GM19397 (cell line): ENCODE results near the gene METTL14.
"Not testable (repeated sequence)": the region's sequence is repeated elsewhere in the genome, so short reads cannot be mapped to it uniquely, and the experiment has no call there.

Source experiments
- ATAC-seq: cut with Tn5 transposase; IDR thresholded peaks from one replicate; pipeline ENCODE4 v1.9.1; 2021; ENCODE audit warnings: mild to moderate bottlenecking, moderate library complexity; ENCODE audit not compliant: unreplicated experiment

METTL14 gene

DNA sequence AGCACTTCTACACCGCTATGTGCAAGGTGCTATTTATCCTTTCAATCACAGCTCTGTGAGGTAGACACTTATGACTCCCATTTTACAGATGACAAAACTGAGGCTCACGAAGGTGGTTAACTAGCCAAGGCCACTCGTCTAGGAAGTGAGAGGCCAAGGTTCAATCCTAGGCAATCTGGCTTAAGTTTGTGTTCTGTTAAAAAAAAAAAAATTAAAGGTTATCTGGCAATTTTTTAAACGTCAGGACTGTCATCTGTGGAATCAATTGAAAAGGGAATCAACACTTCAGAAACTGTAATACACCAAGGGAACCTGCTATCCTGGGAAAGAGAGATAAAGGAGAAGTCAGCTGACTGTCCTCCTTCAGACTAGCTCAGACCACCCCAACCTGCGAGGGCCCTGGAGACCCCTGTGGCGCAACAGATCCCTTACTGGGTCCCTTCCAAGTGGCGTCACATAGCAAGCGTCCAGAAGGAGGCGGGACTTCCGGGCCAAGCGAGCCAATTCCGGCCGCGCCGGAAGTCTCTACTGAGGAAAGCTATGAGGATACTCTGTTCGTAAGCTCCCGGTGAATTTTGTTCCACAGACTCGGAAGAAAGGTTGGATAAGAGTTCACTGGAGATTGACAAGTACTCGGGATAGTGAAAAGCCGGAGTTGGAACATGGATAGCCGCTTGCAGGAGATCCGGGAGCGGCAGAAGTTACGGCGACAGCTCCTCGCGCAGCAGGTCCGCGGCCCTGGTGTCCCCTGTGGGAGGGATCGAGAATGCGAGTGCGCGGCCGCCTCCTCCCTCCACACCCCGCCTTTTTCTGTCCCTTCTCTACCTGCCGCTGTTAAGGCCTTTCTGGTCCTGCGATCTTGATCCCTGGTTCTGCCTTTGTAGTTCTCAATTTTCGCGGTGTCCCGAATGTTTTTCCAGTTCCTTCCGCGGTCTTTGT, at the start of gene METTL14:
TSS of gene METTL14 (plus strand) at position 520 of the 939 bp plus-strand sequence. CDS start at position 663, 143 bp downstream.
- peak; percentile 100 for ATAC-seq

DNA sequence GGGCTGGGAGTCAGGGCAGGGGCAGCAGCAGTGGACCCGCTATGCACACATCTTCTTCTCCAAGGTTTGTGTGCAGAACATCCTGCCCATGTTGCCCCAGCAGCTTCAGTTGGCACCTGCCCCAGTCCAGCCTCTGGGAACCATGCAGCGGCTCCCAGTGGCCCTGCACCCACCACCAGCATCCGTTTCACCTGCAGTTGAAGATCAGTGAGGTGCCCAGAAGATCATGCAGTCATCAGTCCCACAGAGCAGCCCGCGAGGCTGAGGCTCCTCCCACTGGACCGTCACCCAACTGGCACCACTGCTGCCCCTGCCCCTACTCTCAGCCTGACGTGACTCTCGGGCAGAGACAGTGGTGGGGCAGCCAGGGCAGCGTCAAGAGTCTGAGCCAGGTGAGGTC, 49.1 kb upstream of the METTL14 start:
- ATAC-seq, result not testable (repeated sequence)

DNA sequence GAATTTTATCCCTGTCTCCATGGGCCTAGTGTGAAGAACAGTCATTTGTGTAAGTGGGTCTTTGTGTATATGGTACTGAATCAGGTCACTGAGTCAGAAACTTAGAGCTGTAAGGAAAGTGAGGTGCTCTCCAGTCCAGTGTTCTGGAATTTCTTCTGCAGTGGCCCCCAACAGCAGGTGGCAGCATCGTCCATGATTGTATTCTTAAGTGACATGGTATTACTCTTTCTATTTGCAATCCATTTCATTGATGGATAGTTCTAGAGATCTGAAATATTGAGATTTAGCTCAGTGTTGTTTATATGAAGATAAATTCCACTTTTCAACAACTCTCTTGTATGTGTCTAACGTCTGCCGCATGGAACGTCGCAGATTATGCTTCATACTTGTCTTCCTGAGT, 20.5 kb upstream of the METTL14 start:
- not testable (repeated sequence) for ATAC-seq

DNA sequence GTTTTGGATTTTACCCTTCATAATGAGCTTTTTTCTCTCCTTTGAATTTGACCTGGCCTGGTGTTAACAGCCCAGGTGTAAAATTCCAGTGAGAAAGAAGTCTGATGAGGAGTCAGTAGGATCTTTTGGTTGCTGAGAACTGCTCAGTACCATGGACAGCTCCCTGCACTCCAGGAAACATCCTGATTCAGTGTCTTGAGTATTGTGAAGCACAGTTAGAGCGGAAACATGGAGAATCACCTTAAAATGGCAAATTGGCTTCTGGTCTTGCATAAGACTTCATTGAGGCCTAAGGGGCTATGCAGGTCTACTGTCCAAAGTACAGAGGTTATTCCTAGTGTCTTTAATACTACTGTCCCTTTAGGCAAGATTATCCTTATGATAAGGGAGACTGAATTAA, 16.0 kb upstream of the METTL14 start:
- ATAC-seq, result not testable (repeated sequence)

DNA sequence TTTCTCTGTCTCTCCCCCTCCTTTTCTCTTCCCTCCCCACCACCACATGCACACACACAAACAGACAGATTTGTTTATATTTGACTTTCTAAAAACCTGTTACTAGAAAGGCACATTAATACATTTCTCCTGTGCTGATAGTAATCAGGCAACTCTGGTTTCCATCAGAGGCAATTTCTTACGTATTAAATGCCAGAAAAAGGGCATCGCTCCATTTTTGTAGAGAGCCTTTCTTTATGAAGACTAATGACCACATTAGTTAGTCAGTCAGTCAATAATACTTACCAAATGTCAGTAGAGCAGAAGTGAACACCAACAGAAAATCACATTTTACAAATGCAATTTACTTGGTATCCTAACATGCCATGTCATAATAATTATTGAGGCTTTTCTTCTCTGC, 14.2 kb upstream of the METTL14 start:
- not testable (repeated sequence) for ATAC-seq

DNA sequence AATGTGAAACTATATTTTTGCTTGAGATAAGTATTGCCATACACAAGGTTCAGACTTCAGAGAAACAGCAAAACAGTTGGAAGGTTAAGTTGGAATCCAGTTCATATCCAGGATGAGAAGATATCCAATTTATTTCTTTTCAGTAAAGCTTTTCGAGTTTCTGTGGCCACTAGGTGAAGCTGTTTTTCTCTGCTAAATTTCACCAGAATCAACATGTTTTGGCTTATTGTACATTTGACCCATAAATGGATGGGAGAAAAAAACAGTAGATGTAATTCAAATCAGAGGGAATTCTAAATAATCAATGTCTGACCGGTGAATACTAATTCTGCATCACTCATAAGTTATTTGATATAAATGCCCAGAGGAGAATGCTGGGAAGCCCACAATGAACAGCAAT, 9.1 kb upstream of the METTL14 start:
- no peak for ATAC-seq

DNA sequence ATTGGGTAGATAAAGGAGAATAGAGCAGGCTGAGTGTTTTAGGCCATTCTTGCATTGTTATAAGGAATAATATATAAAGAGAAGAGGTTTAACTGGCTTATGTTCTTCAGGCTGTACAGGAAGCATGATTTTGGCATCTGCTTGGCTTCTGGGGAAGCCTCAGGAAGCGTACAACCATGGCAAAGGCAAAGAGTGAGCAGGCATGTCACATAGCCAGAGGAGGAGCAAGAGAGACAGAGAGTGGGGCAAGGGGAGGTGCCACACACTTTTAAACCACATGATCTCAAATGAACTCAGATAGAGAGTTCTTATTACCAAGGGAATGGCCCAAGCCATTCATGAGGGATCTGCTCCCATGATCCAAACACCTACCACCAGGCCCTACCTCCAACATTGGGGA, 4.4 kb upstream of the METTL14 start:
- ATAC-seq, result no peak

DNA sequence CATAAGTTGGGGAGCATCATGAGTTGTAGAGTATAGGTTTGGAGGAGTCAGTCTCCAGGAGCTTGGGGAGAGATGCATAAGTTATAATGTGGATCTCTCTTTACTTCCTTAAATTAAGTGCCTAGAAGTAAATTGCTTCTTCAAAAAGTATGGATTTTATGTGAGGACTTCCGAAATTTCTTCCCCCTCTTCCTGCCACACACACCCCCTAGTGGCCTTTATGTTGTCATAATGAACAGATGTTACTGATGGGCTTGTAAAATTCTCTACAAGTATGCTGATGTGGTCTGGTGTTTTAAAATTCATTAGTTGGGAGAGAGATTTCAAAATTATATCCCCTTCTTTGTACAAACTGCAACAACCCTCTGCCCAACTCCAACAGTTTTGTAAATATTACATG, 2.3 kb upstream of the METTL14 start:
- no peak for ATAC-seq

DNA sequence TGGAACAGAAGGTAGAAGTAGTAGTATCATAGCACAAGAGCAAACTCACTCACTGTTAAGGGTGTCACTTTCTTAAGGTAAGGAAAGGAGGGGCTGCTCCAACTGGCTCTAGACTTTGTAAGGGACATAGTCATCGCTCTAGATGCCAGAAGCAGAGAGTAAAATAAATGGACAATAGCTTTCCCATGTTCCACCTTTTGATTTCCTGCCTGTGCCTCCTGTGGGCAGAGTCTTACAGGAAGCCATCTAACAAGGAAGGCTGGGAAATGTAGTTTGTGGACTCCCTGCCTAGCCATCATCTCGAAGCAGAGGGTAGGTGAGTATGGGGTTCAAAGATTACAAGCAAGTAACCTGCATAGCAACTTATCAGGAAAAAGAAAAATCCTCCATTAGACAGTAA, 1.7 kb upstream of the METTL14 start:
- no peak for ATAC-seq

DNA sequence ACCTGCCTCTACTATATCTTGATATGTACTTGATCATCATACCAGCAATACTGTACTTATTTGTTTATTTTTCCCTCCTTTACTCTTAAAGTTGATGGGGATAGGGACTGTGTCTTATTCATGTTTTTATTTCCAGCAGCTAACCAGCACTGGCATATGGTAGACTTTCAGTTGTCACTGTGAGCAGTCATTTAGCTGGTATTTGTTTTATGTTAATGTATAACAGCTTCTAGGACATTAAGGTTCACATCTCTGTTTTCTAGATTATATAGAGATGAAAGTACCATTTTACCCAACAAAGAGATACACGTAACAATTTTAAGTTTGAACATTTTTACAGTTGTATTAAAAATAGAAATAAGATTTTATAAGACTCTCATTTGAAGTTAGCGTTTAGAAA, 17.9 kb downstream of the METTL14 start:
- ATAC-seq, result no peak

DNA sequence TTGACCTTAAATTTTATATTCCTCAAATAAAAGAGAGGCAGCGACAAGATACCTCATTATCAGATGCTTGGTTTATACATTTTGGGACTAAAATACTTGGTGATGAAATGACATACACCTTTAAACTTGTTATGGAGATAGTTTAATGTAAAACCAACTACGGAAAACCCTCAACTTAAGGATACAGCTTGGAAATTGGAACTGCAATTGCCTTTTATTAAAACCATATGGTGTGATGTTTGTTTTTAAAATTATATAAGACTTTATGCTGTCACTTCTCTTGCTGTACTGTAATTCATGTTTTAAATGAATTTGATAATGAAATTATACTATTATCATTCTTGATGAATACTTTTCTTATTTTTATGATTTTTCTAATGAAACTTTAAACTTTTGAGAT, 25.9 kb downstream of the METTL14 start:
- ATAC-seq, result no peak

DNA sequence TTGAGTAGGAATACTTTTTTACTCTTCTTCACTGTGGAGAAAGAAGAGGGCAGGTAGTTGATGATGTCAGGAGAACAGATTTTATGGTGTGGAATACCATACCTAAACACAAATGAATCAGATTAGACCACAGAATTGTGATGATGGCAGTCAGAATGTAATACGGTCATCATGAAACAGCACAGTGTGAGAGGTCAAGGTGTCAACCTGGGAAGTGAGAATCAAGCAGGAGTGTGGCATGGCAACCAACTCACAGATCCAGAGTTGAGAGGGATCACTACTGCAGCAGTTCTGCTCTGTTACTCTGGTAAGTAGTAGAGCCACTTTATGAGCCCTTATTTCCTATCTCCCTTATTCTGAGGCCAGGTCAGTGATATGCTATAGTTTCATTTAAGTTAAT, 27.7 kb downstream of the METTL14 start:
- ATAC-seq, result no peak

DNA sequence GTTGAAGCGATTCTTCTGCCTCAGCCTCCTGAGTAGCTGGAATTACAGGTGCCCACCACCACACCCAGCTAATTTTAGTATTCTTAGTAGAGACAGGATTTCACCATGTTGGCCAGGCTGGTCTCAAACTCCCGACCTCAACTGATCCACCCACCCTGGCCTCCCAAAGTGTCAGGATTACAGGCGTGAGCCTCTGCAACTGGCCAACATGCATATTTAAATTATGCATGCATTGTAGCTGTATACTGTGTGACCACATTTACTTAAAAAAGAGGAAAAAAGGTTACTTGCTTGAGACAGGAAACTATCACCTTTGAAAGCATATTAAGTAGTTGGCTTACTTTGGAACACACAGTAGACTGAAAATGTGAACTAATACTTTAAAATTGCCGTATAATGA, 29.5 kb downstream of the METTL14 start:
- no peak for ATAC-seq

DNA sequence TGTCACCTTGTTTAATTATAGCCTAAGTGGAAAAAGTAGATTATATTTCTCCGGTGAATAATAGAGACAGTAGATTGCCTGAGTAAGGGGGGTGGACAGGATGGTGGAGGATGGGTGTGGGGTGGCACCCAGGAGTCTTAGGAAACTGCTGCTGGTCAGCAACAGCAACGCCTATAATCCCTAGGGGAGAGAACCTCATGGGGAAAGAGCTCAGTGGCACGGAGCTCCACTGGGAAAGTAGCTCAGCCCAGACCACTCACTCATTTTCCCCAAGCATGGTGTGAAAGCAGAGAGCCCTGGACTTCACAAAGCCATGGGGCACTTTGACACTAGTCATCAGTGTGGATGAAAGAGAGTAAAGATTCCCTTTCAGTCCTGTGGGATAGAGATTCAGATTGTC, 31.1 kb downstream of the METTL14 start:
- no peak for ATAC-seq

DNA sequence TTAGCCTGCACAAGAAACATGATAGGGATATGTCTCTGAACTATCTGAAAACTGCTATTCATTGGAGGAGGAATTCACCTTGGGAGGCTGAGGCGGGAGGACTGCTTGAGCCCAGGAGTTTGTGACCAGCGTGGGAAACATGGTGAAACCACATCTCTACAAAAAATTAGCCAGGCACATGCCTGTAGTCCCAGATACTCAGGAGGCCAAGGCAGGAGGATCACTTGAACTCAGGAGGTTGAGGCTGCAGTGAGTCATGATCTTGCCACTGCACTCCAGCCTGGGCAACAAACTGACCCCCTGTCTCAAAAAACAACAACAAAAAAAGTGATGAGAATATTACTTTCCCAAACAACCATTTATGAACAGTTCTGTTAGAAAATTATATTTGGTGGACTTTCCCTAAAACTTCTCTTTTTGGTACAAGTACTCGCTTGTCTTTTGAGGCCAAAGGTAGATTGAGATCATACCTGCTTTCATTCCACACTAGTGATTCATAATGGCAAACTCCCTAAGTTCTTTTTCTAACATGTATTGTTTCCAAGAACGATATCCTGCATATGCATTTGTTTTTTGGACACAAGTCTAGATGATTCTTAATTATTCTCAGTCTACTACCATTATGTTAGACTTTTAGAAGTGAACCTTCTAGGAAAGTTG, 33.4 kb downstream of the METTL14 start:
- ATAC-seq, result no peak

DNA sequence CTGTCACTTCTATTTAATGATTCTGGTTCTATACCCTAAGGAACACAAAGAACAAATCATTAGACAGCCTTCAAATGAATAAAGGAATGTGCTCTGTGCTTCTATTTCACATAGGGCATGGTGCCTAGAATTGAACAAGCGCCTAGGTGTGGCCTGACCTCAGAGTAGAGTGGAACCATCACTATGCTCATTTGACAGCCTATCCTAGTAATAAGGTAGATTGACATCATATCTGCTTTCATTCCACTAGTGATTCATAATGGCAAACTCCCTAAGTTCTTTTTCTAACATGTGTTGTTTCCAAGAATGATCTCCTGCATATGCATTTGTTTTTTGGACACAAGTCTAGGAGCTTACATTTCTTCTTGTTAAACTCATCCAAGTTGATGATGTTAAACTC, 36.6 kb downstream of the METTL14 start:
- ATAC-seq, result no peak

DNA sequence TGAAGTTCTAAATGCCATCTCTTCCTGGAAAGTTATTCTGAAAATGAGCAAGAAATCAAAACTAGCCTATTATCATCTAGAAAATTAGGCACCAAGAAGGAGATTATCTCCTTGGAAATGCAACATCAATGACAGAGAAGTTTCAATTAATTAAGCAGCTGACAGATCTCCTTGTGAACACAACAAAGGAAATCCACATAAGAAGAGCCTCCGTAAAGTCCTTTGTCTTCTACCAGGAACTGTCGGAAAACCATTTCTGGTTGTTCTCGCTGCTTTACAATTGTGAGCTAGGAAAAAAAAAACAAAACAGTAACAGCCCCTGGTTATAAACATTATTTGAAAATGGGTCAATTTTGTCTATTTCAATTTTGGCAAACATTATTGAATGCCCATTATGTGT, 38.2 kb downstream of the METTL14 start:
- ATAC-seq, result no peak

DNA sequence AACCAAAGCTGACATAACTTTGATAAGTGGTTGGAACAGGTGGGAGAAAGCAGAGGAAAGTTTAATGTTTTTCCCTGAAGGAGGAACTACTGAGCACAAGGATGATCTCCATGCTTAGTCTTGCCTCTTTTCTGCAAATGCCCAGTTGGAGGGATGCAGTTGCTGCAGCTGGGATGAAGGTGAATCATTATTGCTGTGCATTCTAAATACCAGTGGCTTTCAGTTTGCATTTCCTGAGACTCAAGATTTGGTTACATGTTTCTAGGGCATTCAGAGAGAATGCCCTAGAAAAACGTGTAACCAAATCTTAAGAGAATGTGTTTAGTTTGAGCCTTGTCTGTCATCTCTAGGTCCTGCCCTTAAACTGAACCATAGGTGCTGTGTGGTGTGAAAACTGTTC, 42.2 kb downstream of the METTL14 start:
- ATAC-seq, result no peak

DNA sequence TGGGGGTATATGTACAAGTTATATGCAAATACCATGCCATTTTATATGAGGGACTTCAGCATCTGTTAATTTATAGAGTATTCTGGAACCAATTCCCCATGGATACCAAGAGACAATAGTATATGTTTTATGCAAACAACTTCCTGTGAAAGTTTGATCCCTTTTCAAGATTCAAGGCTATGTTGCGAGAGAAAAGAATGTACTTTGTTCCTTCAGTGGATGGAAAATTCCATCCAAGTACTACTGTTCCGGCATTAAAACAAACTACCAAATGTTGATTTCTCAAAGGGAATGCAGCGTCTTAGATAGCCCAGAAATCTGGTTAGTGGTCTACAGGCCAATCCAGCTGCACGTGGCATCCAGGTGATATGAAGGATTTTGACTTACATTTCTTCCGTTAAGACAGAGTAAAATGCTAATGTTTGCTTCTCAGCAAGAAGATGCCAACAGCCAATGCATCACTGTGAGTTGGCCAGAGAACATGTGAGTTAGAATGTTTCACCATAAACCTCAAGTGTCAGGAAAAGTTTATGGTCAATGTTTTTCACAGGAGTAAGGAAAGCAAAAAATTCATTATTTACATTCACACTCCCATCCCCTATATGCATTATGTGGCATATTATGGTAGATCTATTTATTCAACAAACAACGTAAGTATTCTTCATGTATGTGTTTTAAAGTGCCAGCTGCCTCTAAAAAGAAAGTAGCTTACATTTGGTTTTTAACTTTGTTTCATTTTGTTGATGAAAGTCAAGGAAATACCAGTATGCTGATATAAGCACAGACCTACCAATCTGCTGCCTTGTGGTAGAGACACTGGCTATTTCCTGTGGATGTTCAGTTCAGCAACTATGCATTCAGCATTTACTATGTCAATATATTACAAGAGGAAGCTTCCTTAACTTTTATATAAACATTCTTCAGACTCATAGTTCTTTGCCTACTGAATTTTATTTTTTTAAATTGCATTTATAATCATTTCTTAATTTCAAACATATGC, 44.4 kb downstream of the METTL14 start:
- ATAC-seq, result no peak

DNA sequence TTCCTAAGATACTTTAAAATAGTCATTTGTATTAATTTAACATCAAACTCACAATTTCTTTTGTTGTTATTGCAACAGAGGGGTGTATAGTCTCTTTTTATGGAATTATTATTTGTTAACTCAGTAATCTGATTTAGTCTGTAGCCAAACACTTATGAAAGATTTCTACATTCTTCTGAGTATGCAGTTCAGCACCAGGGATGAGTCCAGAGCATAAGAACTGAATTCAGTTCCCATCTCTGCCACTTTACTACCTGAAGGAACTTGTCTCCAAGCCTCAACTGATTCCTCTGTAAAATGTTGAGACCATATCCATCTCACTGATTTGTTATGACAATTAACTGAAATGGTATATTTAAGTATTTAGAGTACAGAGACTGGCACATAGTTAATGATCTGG, 45.5 kb downstream of the METTL14 start:
- no peak for ATAC-seq
